GM18499 (cell line): ENCODE results near the gene CPSF7.

Source experiments
- ATAC-seq: cut with Tn5 transposase; IDR thresholded peaks from one replicate; pipeline ENCODE4 v1.9.1; 2021; ENCODE audit warnings: moderate number of reproducible peaks; ENCODE audit not compliant: insufficient read depth, unreplicated experiment

CPSF7 gene

DNA sequence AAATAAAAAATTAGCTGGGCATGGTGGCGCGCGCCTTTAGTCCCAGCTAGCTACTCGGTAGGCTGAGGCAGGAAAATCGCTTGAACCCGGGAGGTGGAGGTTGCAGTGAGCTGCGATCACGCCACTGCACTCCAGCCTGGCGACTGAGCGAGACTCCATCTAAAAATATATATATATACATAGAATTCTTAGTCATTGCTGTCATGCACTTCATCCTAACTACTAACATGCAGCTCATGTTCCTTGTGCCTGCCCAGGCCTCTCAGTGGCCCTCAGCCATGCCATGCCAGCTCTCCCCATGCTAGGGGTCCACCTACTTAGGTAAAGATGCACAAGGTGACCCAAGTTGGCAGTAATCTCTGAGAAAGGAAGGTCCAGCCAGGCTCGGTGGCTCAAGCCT is 71.2 kb downstream of the CPSF7 start:
- ATAC-seq: no peak

DNA sequence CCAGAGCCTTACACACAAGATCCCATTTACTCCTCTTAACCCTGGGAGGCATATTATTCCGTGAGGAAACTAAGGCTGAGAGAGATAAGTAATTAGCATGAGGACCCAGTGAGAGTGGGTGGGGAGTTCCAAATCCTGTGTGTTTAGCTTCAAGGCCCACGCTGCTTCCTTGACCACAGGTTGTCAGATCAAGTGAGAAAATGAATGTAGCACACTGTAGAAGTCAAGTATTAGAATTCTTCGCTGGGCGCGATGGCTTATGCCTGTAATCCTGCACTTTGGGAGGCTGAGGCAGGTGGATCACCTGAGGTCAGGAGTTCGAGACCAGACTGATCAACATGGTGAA is 71.9 kb downstream of the CPSF7 start:
- ATAC-seq: no peak

DNA sequence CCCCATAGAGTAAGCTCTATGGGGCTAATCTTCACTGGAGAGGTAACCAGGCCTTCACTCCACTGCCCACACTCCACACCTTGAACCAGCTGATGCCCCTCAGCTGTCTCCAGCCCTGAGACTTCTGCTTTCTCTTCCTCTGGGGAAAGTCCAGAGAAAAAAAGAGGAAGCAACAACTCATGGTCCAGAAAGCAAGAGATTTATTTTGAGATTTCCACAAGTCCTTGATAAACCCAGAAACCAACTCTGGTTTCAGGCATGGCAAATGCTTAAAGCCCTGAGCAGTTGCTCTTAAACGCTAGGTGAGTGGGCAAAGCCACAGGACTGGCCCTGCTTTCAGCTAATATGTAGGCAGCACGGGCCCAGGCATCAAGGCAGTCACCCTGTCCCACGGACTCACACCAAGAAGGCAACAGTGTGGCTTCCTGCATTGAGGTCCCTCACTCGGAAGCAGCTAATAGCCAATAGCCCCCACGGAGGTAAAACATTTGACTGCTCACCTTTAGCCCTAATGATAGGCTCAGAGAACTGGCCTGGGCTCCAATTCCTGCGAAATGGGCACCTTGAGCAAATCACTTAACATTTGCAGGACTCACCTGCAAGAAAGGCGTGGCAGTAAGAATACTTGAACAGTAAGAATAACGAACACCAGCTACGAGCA is 72.4 kb downstream of the CPSF7 start:
- peak; percentile 35 for ATAC-seq

DNA sequence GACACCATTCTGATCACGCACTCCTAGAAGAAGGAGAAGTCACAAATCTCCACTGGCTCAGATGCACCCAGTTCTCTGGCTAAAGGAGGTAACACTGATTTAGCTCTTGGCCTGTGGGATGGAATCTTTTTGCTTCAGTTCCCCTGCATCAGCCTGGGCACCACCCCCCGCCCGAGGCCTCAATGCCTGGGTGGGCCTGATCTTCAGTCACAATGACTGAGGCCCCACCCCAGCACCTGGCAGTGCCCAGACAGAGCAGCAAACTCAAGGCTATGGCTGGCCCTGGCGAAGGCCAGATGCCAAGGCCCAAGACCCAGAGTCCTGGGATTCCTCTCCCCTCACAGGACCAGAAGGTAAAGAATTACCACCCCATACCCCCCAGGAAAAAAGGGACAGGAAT is 73.1 kb downstream of the CPSF7 start:
- ATAC-seq: no peak

DNA sequence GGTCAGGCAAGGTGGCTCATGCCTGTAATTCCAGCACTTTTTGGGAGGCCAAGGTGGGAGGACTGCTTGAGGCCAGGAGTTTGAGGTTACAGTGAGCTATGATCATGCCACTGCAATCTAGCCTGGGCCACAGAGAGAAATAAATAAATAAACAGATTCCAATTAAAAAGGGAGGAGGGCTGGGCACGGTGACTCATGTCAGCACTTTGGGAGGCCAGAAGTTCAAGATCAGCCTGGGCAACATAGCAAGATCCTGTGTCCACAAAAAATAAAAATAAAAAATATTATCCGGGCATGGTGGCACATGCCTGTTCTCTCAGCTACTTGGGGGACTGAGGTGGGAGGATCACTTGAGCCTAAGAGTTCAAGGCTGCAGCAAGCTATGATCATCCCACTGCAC is 75.6 kb downstream of the CPSF7 start:
- ATAC-seq: no peak

DNA sequence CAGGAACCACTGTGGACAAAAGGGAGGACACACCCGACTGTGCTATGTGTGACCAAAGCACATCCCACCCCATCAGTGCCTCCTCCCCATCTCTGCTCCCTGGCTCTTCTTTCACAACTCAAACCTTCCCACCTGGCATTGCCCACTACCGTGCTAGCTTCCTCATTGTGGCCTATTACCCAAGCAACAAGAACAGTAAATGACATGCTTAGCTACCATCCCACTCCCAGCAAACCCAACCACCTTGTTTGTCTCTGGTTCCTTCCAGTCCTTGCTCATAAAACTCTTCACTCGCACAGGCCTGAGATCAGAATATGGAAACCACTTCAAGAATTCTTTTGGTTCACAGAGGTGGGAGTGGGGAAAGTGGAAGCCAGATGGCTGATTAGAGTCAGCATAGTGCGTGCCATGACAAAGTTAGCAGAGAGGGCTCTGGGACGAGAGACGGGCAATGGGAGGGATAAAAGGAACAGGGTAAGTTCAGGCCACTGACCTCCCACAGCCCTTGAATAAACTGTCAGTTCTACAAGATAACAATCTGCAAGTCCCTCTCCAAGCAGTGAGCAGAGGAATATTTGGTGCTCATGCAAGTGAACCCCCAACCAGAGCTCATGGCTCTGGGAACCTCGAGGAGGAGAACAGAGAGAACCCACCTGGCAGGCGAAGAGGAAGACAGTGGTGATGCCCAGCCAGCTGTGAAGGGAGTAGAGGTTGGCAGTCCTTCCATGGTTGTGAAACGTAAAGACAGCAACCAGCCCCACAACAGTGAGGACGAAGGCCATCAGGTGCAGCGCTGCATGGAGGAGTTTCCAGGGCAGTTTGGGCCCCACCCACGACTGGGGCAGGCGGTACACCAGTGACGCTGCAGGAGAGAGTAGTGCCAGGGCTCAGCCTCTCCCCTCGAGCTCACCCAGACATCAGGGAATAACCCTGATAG is 76.4 kb downstream of the CPSF7 start:
- no peak for ATAC-seq
